ENCODE measurements around the gene HIF1AN. TPM values are rescaled to one million over a fixed set of nuclear protein-coding genes. Genes with fewer than 3 reads are reported as not detected.

The HIF1AN gene
- total RNA-seq, 1 donor from 2014 or later: 9.6 TPM

Other genes with a start within 250 kb of the HIF1AN start
- 49.2 TPM for gene BLOC1S2, start 249.3 kb upstream of the HIF1AN start, total RNA-seq
- 0.25 TPM for gene PKD2L1, start 205.7 kb upstream of the HIF1AN start, total RNA-seq
- 174 TPM for gene SCD, start 188.7 kb upstream of the HIF1AN start, total RNA-seq
- not detected for gene WNT8B, start 72.9 kb upstream of the HIF1AN start, total RNA-seq
- gene SEC31B, start 16.1 kb upstream of the HIF1AN start, total RNA-seq: 4.2 TPM
- gene NDUFB8, start 6.1 kb upstream of the HIF1AN start, total RNA-seq: 90.7 TPM
- not detected for gene PAX2, start 209.6 kb downstream of the HIF1AN start, total RNA-seq